OCI-LY1 (cell line): ENCODE measurements around the gene MRRF.

Experiments
- EZH2 ChIP-seq: fragments of 200-600 bp; sonication (generic), shearing (Covaris generic); IDR thresholded peaks from 2 replicates; pipeline ENCODE4 v1.8.0; 2017; ENCODE audit warnings: borderline replicate concordance, mixed run types, mild to moderate bottlenecking, antibody characterized with exemption, low read length, moderate library complexity, mixed read lengths
- TF ChIP-seq, protein P1 (sequence below): fragments of 200-600 bp; sonication (generic), shearing (Covaris generic); IDR thresholded peaks from 2 replicates; pipeline ENCODE4 v1.5.1; 2017; ENCODE audit warnings: mild to moderate bottlenecking, antibody characterized with exemption, low read length, moderate library complexity, mixed read lengths

DNA sequence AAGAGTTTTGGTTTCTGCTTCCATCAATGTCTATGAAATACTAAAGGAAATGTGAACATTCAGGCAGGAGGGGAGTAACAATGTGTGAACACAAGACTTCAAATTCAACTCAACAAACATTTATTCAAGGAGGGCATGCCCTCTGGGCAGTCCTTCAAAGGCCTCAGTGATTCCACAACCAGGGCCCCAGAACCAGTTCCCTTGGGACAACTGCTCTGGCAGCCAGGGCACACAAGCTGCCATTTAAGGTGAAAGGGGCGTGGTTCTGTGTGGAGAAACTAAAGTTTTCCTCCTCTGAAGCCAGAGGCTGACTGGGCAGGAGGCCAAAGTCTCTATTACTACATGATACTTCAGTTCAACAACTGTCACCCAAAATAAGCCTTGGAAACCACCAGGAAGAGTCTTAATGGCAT, 3.2 kb upstream of the MRRF start:
- TF ChIP-seq, protein P1, sequence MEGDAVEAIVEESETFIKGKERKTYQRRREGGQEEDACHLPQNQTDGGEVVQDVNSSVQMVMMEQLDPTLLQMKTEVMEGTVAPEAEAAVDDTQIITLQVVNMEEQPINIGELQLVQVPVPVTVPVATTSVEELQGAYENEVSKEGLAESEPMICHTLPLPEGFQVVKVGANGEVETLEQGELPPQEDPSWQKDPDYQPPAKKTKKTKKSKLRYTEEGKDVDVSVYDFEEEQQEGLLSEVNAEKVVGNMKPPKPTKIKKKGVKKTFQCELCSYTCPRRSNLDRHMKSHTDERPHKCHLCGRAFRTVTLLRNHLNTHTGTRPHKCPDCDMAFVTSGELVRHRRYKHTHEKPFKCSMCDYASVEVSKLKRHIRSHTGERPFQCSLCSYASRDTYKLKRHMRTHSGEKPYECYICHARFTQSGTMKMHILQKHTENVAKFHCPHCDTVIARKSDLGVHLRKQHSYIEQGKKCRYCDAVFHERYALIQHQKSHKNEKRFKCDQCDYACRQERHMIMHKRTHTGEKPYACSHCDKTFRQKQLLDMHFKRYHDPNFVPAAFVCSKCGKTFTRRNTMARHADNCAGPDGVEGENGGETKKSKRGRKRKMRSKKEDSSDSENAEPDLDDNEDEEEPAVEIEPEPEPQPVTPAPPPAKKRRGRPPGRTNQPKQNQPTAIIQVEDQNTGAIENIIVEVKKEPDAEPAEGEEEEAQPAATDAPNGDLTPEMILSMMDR, result no peak
- TF ChIP-seq EZH2, result no peak
